Naive thymus-derived CD8-positive, alpha-beta T cell (primary cell): ENCODE data around the gene ZC3H11A. TPM values are rescaled to one million over a fixed set of nuclear protein-coding genes. Genes with fewer than 3 reads are reported as not detected.

Experiments used
- ATAC-seq, 2 donors: fragments of 150-1000 bp; cut with Tn5 transposase in 1 of 2; sonication (Bioruptor Pico), chemical (Tn5 transposase) in 1 of 2; 1 replicate in 1 of 2; 2 replicates in 1 of 2; pipeline ENCODE4 v1.10.0; 2021; ENCODE audit warnings: mild to moderate bottlenecking in 2 of 2, moderate library complexity in 2 of 2
- POLR2A ChIA-PET: fragments of 350-600 bp; sonication (Branson Sonifier 250); formaldehyde crosslinking; loops from one replicate; lab custom pipeline; 2021; ENCODE audit warnings: antibody characterized with exemption; lab: Charles Lee
- DNase-seq, 10 donors: peaks; one replicate each; pipeline versions ENCODE4 v3.0.0 to v3.0.0-alpha.2; 2020 to 2022
- H3K27ac Mint-ChIP-seq, 10 donors: one replicate each; pipeline ENCODE4 v1.8.0; 2020 to 2022; ENCODE audit warnings: mild to moderate bottlenecking in 10 of 10, mixed read lengths in 10 of 10, moderate library complexity in 4 of 10, inconsistent platforms in 1 of 10
- H3K27me3 Mint-ChIP-seq, 5 donors: one replicate each; pipeline ENCODE4 v1.8.0; 2021 to 2022; ENCODE audit warnings: mixed read lengths in 5 of 5
- H3K36me3 Mint-ChIP-seq, 3 donors: one replicate each; pipeline ENCODE4 v1.8.0; 2020 to 2022; ENCODE audit warnings: mixed read lengths in 3 of 3, mild to moderate bottlenecking in 2 of 3, inconsistent platforms in 1 of 3
- H3K4me1 Mint-ChIP-seq, 4 donors: one replicate each; pipeline ENCODE4 v1.8.0; 2021 to 2022; ENCODE audit warnings: mixed read lengths in 4 of 4
- H3K4me3 Mint-ChIP-seq, 10 donors: one replicate each; pipeline ENCODE4 v1.8.0; 2020 to 2022; ENCODE audit warnings: mild to moderate bottlenecking in 10 of 10, mixed read lengths in 10 of 10, moderate library complexity in 6 of 10, inconsistent platforms in 1 of 10
- H3K9me3 Mint-ChIP-seq, 9 donors: one replicate each; pipeline ENCODE4 v1.8.0; 2020 to 2022; ENCODE audit warnings: mixed read lengths in 9 of 9, mild to moderate bottlenecking in 3 of 9, inconsistent platforms in 1 of 9, moderate library complexity in 1 of 9
- polyA plus RNA-seq, 3 donors: library from polyadenylated mRNA; unstranded; fragments of 300-500 nt; fragmentation: Illumina TruSeq; gene quantifications; one replicate each; pipeline ENCODE4 v1.2.3, GENCODE V29; 2021
- total RNA-seq, 8 experiments: library from RNA in 2 of 8; stranded (reverse) in 2 of 8; gene quantifications; one replicate each; pipeline ENCODE4 v1.2.3 and lab custom pipeline; 2021 to 2026

Gene ZC3H11A
- total and polyA plus RNA-seq, 5 experiments from 2014 or later = 47.7 to 133 (median 57.8) TPM

DNA sequence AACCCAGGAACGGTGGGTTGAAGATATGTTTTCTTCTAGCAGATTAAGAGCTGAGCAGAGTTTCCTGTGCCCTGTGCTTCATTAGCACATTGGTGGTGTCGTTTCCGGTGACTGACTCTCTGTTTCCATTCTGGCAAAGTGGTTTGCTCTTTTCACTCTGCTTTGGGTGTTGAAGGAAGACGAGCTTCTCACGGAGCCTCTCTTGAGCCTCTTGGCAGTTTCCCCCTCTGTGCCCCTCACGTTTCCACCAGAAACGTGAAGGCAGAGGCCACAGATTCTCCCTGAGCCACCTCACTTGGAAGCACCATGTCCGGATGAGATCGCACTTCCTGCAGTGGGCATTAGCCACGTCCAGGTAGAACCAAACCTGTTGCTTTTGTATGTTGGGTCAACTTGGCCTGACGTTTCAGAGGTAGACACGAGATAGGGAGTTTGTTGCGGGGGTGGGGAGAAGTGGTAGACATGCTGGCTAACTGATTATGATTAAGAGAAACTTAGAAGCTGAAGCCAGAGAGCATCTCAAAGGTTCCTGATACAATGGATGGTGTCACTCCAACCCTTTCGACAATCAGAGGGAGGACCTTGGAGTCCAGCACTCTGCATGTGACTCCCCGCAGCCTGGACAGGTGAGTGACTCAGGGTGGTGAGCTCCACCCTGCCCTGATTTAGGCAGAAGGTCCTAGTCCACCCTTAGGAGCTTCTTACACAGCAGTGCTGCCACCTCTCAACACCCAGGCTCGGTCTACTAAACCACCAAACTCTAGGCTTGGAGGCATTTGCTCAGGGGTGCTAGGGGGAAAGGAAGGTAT, 30.2 kb upstream of the ZC3H11A start, which contains the start of gene LAX1:
TSS of gene LAX1 (plus strand) at position 155 of the 809 bp plus-strand sequence. CDS start at position 538, 383 bp downstream.
- H3K9me3 Mint-ChIP-seq = no peaks in the 10 kb centered on the region
- H3K4me1 Mint-ChIP-seq = peaks cover 20 to 69% (median 65%) of the 10 kb centered on the region in 4 donors
- no peaks in the 10 kb centered on the region for H3K27me3 Mint-ChIP-seq
- peaks cover 0 to 12% (median 4%) of the 10 kb centered on the region in 3 donors for H3K36me3 Mint-ChIP-seq
- DNase-seq (peak; percentile 28 to 86 (median 68)), ATAC-seq (peak; percentile 90 to 92)
- H3K4me3 Mint-ChIP-seq = peak within 1 kb of the TSS; percentile 91 to 99 (median 96)
- peak within 1 kb of the TSS; percentile 94 to 99 (median 98) for H3K27ac Mint-ChIP-seq
- POLR2A ChIA-PET = interaction anchor here (0.5 to 3.2 kb wide), 26 partner anchors 10 to 751 kb away, joined by 3 to 19 read pairs (median 4); partner anchors contain the start of genes ATP2B4 and MDM4

DNA sequence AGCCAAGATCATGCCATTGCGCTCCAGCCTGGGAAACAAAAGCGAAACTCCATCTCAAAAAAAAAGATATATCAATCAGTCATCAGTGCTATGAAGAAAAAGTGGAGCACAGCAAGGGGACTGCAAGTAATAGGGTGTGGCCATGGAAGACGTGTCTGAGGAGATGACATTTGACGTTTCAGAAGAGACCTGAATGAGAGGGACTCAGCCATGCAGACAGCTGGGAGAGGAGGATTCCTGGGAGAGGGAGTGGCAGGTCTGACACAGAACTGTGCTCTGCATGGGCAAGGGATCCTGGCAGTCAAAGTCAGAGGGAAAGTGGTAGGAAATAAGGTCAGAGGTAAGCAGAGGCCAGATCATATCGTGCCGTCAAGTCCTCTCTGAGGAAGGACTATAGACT, 27.2 kb upstream of the ZC3H11A start:
- Mint-ChIP-seq H3K4me3 (peak overlapping the region; percentile 9 to 74 (median 43)), H3K4me1 (peaks cover 23 to 68% (median 66%) of the 10 kb centered on the region in 4 donors), H3K36me3 (peaks cover 0 to 42% (median 9%) of the 10 kb centered on the region in 3 donors), H3K9me3 (no peaks in the 10 kb centered on the region), H3K27me3 (no peaks in the 10 kb centered on the region), H3K27ac (peak overlapping the region; percentile 86 to 94 (median 88))
- POLR2A ChIA-PET = no interaction called here
- DNase-seq = no peak
- no peak for ATAC-seq

DNA sequence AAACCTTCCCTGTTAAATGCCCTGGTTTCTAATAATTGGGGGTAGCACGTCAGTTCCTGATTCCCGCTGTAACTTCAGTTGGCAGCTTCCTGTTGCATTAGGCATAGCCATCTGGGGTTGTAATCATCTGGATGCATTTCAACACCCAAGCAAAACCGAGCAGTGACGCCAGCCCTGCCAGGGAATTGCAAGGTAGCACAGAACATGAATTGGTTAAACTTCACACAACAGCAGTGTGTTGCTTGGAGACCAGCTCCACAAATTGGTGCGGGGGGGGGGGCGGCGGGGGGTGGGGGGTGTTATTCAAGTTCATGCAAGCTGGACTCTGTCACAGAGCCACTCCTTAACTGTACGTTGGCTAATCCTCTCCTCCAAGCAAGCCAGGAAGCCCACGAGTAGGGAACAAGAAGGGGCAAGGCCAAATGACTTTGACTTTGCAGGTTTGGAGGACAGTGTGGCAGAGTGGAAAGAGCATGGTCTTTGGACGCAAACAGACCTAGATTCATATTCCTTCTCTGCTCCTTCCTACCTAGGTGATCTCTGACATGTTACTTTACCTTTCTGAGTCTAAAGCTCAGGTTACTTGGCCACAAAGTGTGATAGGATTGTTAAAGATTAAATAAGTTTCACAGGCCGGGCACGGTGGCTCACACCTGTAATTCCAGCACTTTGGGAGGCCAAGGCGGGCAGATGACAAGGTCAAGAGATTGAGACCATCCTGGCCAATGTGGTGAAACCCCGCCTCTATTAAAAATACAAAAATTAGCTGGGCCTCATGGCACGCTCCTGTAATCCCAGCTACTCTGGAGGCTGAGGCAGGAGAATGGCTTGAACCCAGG, 25.7 kb upstream of the ZC3H11A start:
- peak overlapping the region; percentile 78 to 94 (median 89) for H3K27ac Mint-ChIP-seq
- no peak for DNase-seq
- H3K36me3 Mint-ChIP-seq = peaks cover 0 to 55% (median 17%) of the 10 kb centered on the region in 3 donors
- no peaks in the 10 kb centered on the region for H3K9me3 Mint-ChIP-seq
- POLR2A ChIA-PET = no interaction called here
- peaks cover 18 to 54% (median 52%) of the 10 kb centered on the region in 4 donors for H3K4me1 Mint-ChIP-seq
- H3K27me3 Mint-ChIP-seq = no peaks in the 10 kb centered on the region
- peak overlapping the region in 8 of 10 donors; percentile 32 to 79 (median 50) for H3K4me3 Mint-ChIP-seq
- ATAC-seq = no peak

DNA sequence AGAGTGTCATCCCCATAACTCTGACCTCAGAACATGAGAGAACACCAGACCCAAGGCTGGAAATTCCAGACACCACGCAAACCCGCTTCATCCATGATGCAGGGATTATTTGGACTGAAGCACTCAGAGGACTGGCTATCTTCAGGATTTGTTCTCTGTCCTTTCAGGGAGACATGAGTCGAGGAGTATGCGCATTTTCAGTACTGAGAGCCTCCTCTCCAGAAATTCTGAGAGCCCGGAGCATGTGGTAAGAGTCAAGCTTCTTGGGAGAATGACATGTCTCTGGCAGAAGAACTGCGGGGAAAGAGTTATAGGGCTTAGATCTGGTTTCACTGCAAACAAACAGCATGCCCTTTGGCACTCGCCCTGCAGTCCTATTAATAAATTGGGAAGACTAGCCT, 23.5 kb upstream of the ZC3H11A start:
- DNase-seq = no peak
- H3K36me3 Mint-ChIP-seq = peaks cover 0 to 70% (median 18%) of the 10 kb centered on the region in 3 donors
- POLR2A ChIA-PET = no interaction called here
- no peaks in the 10 kb centered on the region for H3K27me3 Mint-ChIP-seq
- no peaks in the 10 kb centered on the region for H3K9me3 Mint-ChIP-seq
- peaks cover 18 to 46% (median 43%) of the 10 kb centered on the region in 4 donors for H3K4me1 Mint-ChIP-seq
- no peak overlapping the region for H3K4me3 Mint-ChIP-seq
- H3K27ac Mint-ChIP-seq = peak overlapping the region in 6 of 10 donors; percentile 4 to 94 (median 54)
- no peak for ATAC-seq

DNA sequence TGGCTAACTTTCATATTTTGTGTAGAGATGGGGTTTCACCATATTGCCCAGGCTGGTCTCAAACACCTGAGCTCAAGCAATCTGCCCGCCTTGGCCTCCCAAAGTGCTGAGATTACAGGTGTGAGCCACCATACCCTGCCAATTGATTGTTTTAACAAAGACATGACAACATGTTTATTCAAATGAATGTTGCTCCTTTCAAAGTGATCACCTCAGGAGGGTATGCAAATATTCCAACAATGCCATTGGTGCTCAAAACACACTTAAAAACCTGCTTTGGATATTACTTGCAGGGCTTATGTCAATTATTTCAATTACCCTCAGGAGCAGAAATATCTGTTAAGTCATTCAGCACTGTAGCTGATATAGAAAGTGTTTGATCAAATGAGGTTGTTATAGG, 22.6 kb upstream of the ZC3H11A start:
- POLR2A ChIA-PET = no interaction called here
- Mint-ChIP-seq H3K4me1 (peaks cover 19 to 44% (median 38%) of the 10 kb centered on the region in 4 donors), H3K27ac (peak overlapping the region in 4 of 10 donors; percentile 19 to 62 (median 36))

DNA sequence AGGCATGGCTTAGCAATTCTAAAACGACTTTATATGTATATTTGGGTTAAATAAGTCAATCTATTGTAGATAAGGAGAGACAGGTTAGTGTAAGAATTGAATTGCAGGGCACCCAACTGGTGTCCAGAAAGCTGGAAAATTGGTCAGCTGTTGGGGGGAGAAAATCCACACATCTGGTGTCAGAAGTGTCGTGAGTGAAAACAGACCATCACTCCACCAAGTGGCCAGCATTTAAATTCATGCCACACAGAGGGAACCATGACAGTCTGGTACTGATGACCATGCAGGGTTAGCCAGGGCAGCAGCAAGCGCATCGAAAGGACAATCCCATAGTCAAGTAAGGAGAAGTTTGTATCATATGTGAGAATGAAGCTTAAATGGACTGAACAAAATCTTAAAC, 18.8 kb upstream of the ZC3H11A start:
- Mint-ChIP-seq H3K27me3 (no peaks in the 10 kb centered on the region), H3K27ac (peak overlapping the region in 8 of 10 donors; percentile 13 to 78 (median 70)), H3K9me3 (no peaks in the 10 kb centered on the region), H3K4me3 (no peak overlapping the region), H3K36me3 (peaks cover 0 to 48% (median 13%) of the 10 kb centered on the region in 3 donors), H3K4me1 (peaks cover 5 to 16% (median 7%) of the 10 kb centered on the region in 4 donors)
- ATAC-seq = peak in 1 of 2 donors; percentile 39
- no peak for DNase-seq
- POLR2A ChIA-PET = interaction anchor here (4.6 kb wide), 1 partner anchor 12 kb away, joined by 19 read pairs; the partner anchor contains the start of gene LAX1

More for the DNA sequence above, 22.6 kb upstream of the ZC3H11A start:
- ATAC-seq (no peak), DNase-seq (no peak)
- no peak overlapping the region for H3K4me3 Mint-ChIP-seq
- no peaks in the 10 kb centered on the region for H3K27me3 Mint-ChIP-seq
- no peaks in the 10 kb centered on the region for H3K9me3 Mint-ChIP-seq
- peaks cover 0 to 71% (median 18%) of the 10 kb centered on the region in 3 donors for H3K36me3 Mint-ChIP-seq

DNA sequence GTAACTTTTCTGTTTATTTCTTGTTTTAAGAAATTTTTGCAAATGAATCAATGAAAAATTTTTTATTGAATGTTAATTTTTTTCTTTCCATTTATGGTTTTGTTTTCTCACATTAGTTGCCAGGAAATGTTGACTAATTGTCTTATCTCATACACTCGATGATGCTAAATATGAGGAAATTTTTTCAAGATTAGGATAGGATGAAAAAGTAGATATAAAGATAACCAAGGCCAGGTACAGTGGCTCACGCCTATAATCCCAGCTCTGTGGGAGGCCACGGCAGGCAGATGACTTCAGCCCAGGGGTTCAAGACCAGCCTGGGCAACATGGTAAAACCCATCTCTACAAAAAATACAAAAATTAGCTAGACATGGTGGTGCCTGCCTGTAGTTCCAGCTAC, 17.8 kb upstream of the ZC3H11A start:
- peak overlapping the region in 4 of 10 donors; percentile 56 to 69 (median 60) for H3K27ac Mint-ChIP-seq
- ATAC-seq (no peak), DNase-seq (no peak)
- POLR2A ChIA-PET = interaction anchor here (4.6 kb wide), 1 partner anchor 13 kb away, joined by 19 read pairs; the partner anchor contains the start of gene LAX1
- no peaks in the 10 kb centered on the region for H3K9me3 Mint-ChIP-seq
- no peak overlapping the region for H3K4me3 Mint-ChIP-seq
- H3K36me3 Mint-ChIP-seq = peaks cover 0 to 39% (median 10%) of the 10 kb centered on the region in 3 donors
- H3K4me1 Mint-ChIP-seq = peaks cover 5 to 16% (median 6%) of the 10 kb centered on the region in 4 donors
- no peaks in the 10 kb centered on the region for H3K27me3 Mint-ChIP-seq

DNA sequence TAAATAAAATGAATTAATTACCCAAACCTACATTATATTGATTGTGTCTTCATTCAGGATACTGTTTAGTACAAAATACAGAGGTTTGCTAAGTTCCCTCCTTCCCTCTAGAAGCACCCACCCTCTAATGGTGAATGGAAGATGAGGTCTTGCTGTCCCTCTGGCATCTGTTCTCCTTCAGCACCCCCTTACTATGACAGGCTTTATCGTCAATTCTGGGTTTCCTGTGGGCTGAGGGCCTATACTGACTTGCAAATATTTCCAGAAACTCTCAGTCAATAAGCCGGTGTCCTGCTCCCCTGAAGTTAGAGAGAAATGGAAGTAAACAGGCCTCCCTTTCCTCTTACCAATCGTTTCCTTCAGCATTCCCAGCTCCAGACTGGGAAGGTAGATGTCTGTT, 17.3 kb upstream of the ZC3H11A start:
- H3K9me3 Mint-ChIP-seq = no peaks in the 10 kb centered on the region
- H3K36me3 Mint-ChIP-seq = peaks cover 0 to 33% (median 10%) of the 10 kb centered on the region in 3 donors
- peak overlapping the region in 5 of 10 donors; percentile 27 to 72 (median 55) for H3K27ac Mint-ChIP-seq
- no peaks in the 10 kb centered on the region for H3K27me3 Mint-ChIP-seq
- POLR2A ChIA-PET = no interaction called here
- ATAC-seq = no peak
- no peak for DNase-seq
- H3K4me1 Mint-ChIP-seq = peaks cover 5 to 16% (median 6%) of the 10 kb centered on the region in 4 donors
- no peak overlapping the region for H3K4me3 Mint-ChIP-seq

DNA sequence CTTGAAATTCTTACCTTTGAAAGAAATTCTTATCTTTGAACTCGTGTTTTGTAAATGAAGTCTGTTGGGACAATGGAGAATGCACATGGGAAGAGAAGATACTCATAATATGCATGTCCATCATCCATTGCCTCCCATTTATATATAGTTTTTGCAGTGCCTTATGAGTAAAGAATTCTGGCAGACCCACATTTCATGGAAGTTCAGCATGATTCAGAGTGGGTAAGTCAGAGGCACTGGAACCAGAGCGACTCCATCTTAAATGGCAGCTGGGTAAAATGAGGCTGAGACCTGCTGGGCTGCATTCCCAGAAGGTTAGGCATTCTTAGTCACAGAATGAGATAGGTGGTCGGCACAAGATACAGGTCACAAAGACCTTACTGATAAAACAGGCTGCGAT, 16.6 kb upstream of the ZC3H11A start:
- Mint-ChIP-seq H3K27ac (peak overlapping the region in 3 of 10 donors; percentile 22 to 55 (median 49)), H3K36me3 (peaks cover 0 to 28% (median 9%) of the 10 kb centered on the region in 3 donors), H3K27me3 (no peaks in the 10 kb centered on the region), H3K4me3 (no peak overlapping the region), H3K9me3 (no peaks in the 10 kb centered on the region), H3K4me1 (peaks cover 4 to 16% (median 6%) of the 10 kb centered on the region in 4 donors)
- no peak for DNase-seq
- POLR2A ChIA-PET = no interaction called here
- ATAC-seq = no peak

DNA sequence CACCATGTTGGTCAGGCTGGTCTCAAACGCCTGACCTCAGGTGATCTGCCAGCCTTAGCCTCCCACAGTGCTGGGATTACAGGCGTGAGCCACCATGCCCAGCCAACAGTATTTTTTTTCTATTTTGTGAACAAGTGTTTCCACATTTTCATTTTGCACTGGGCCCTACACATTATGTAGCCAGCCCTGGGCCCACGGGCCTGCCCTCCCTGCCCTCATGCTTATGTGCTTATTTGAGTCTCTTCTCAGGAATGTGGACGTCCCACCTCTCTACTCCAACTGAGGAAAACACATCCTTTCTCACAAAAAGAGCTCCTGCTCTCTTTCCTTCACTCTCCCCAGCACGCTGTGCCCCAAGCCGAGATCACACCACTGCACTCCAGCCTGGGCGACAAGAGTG, 13.5 kb upstream of the ZC3H11A start:
- Mint-ChIP-seq H3K4me3 (no peak overlapping the region), H3K9me3 (no peaks in the 10 kb centered on the region), H3K4me1 (peaks cover 0 to 5% (median under 1%) of the 10 kb centered on the region in 4 donors), H3K36me3 (peaks cover 0 to 3% (median 0%) of the 10 kb centered on the region in 3 donors), H3K27ac (no peak overlapping the region), H3K27me3 (no peaks in the 10 kb centered on the region)
- ATAC-seq (no peak), DNase-seq (no peak)
- POLR2A ChIA-PET = interaction anchor here (1.8 kb wide), 1 partner anchor 17 kb away, joined by 6 read pairs; the partner anchor contains the start of gene LAX1

DNA sequence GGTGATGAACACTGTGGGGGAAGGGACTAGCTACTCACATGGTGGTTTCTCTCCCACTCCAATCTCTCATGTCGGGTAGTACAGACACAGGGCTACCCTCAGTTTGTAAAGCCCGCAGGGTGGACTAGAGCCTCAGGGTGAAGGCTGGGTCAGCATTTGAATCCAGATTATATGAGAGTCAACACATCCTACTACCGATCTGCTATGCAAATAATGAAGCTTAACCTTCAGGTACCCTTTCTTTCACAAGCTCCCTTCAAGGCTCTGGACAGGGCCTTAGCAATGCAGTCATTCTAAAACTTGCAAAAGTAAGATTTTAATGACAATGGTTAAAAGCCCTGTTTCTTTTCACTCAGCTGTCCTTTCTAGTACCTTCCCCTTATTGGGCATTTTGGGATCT, 5.5 kb upstream of the ZC3H11A start:
- no peaks in the 10 kb centered on the region for H3K9me3 Mint-ChIP-seq
- no peak for DNase-seq
- no peak overlapping the region for H3K27ac Mint-ChIP-seq
- H3K4me3 Mint-ChIP-seq = no peak overlapping the region
- peaks cover under 1 to 5% (median 4%) of the 10 kb centered on the region in 4 donors for H3K4me1 Mint-ChIP-seq
- no peak for ATAC-seq
- no peaks in the 10 kb centered on the region for H3K27me3 Mint-ChIP-seq
- H3K36me3 Mint-ChIP-seq = no peaks in the 10 kb centered on the region
- POLR2A ChIA-PET = no interaction called here

DNA sequence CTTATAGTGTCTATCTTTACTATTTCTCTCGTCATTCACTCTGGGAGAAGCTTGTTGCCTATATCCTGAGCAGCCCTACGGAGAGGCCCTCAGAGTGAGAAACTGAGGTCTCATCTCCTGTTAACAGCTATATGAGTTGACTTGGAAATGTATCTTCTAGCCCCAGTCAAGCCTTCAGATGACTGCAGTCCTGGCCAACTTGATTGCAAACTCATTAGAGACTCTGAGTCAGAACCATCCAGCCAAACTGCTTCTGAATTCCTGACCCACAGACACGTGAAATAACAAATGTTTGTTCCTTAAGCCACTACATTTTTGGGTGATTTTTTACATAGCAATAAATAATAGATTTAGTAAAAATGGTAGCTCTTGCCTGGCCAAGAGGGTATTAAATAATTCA, 3.9 kb upstream of the ZC3H11A start:
- Mint-ChIP-seq H3K27me3 (no peaks in the 10 kb centered on the region), H3K36me3 (peaks cover 0 to 5% (median 0%) of the 10 kb centered on the region in 3 donors), H3K27ac (no peak overlapping the region), H3K9me3 (no peaks in the 10 kb centered on the region), H3K4me1 (peaks cover 5 to 16% (median 15%) of the 10 kb centered on the region in 4 donors), H3K4me3 (no peak overlapping the region)
- no peak for DNase-seq
- no peak for ATAC-seq
- POLR2A ChIA-PET = interaction anchor here (0.6 to 1.5 kb wide), 2 partner anchors 8 to 26 kb away, joined by 3 to 13 read pairs; partner anchors contain the start of gene LAX1
